ENCODE measurements around the gene CISD3. TPM values are rescaled to one million over a fixed set of nuclear protein-coding genes. Genes with fewer than 3 reads are reported as not detected.

CISD3 gene
- total and polyA plus RNA-seq, 11 donors: 21.2 to 80.3 (median 65.1) TPM

DNA sequence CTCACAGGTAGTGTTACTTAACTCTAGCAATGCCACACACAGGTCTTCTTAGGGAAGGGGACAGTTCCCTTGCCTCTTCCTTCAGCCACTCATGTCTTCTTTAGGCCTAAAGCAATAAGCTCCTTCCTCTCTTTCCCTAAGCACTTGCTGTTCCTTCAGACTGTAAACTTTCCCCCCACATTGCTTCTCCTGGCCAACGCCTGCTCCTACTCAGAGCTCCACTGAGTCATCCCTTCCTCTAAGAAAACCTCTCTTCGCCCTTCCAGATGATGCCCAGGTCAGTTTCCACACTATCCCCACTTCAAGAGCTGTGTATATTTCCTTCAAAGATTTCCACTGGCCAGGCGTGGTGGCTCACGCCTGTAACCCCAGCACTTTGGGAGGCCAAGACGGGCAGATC, 42.9 kb upstream of the CISD3 start:
- 94 to 98% (median 96%) methylated on average over 5 of the region's 5 CpGs for WGBS, 4 donors
- TF ChIP-seq, protein P1, sequence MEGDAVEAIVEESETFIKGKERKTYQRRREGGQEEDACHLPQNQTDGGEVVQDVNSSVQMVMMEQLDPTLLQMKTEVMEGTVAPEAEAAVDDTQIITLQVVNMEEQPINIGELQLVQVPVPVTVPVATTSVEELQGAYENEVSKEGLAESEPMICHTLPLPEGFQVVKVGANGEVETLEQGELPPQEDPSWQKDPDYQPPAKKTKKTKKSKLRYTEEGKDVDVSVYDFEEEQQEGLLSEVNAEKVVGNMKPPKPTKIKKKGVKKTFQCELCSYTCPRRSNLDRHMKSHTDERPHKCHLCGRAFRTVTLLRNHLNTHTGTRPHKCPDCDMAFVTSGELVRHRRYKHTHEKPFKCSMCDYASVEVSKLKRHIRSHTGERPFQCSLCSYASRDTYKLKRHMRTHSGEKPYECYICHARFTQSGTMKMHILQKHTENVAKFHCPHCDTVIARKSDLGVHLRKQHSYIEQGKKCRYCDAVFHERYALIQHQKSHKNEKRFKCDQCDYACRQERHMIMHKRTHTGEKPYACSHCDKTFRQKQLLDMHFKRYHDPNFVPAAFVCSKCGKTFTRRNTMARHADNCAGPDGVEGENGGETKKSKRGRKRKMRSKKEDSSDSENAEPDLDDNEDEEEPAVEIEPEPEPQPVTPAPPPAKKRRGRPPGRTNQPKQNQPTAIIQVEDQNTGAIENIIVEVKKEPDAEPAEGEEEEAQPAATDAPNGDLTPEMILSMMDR (IDR thresholded peaks at IDR 0.05): no peak
- no peak for TF ChIP-seq POLR2A (IDR thresholded peaks at IDR 0.05)
- Histone ChIP-seq H3K4me3 (no peak overlapping the region), H3K36me3 (no peaks in the 10 kb centered on the region), H3K9me3 (no peaks in the 10 kb centered on the region), H3K27ac (no peak overlapping the region), H3K27me3 (no peaks in the 10 kb centered on the region), H3K4me1 (peaks cover 0 to 17% (median 0%) of the 10 kb centered on the region in 12 donors)
- intact Hi-C loops (cut with DNase I): no loop called here
- no peak for ATAC-seq
- DNase-seq: no peak

DNA sequence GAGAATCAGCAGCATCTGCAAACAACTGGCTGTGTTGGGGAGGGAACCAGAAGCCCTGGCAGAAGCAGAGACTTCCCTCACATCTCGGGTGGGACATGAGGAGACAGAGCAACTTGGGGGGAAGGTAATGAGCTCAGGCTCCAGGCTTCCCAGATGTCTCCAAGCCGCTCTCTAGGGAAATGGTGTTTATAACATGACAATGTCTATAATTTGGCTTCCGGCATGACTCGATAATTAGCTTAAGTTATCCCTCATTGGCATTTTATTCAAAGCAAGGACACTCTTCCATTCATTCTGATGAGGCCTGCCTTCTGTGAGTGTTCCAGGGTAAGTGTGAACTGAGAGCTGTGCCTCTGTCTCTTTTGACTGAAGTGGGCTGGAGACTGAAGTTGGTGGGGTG, 39.8 kb upstream of the CISD3 start:
- Histone ChIP-seq H3K27me3 (no peaks in the 10 kb centered on the region), H3K36me3 (no peaks in the 10 kb centered on the region), H3K4me1 (peaks cover 0 to 20% (median 15%) of the 10 kb centered on the region in 12 donors), H3K4me3 (no peak overlapping the region), H3K9me3 (no peaks in the 10 kb centered on the region), H3K27ac (no peak overlapping the region)
- TF ChIP-seq, protein P1 (IDR thresholded peaks at IDR 0.05): no peak
- TF ChIP-seq POLR2A (IDR thresholded peaks at IDR 0.05): no peak
- intact Hi-C loops (cut with DNase I): loop anchor here in 5 of 10 donors (5.0 kb wide), 1 partner anchor 42 kb away; the partner anchor contains the start of gene CISD3 (in 5 of the 5)
- 72 to 99% (median 81%) methylated on average over 4 of the region's 4 CpGs for WGBS, 4 donors
- ATAC-seq: no peak
- no peak for DNase-seq

DNA sequence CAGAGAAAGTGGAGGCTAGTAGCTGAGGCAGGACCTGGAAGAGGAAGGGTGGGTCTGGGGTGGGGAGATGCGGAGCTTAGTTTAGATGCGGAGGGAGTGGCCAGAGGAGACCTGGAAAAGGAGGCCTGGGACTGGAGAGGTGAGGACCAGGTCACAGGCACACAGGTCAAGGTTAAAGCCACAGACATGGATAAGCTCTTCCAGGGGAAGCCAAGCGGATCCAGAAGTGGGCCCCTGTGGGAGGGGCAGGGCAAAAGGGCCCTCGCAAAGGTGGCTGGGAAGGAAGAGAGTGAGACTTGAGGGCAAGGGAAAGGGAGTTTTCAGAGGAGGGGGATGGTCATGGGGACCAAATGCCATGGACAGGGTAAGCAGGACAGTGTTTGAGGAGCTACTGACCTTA, 39.0 kb upstream of the CISD3 start:
- H3K4me3 ChIP-seq: no peak overlapping the region
- DNase-seq (no peak), ATAC-seq (no peak)
- WGBS, 4 donors: 76 to 84% (median 78%) methylated on average over 4 of the region's 4 CpGs
- no peak overlapping the region for H3K27ac ChIP-seq
- H3K27me3 ChIP-seq: no peaks in the 10 kb centered on the region
- intact Hi-C loops (cut with DNase I): loop anchor here in 5 of 10 donors (5.0 kb wide), 1 partner anchor 41 kb away; the partner anchor contains the start of gene CISD3 (in 5 of the 5)
- no peaks in the 10 kb centered on the region for H3K36me3 ChIP-seq
- TF ChIP-seq POLR2A (IDR thresholded peaks at IDR 0.05): no peak
- TF ChIP-seq, protein P1 (IDR thresholded peaks at IDR 0.05): no peak
- peaks cover 0 to 20% (median 15%) of the 10 kb centered on the region in 12 donors for H3K4me1 ChIP-seq
- H3K9me3 ChIP-seq: no peaks in the 10 kb centered on the region

DNA sequence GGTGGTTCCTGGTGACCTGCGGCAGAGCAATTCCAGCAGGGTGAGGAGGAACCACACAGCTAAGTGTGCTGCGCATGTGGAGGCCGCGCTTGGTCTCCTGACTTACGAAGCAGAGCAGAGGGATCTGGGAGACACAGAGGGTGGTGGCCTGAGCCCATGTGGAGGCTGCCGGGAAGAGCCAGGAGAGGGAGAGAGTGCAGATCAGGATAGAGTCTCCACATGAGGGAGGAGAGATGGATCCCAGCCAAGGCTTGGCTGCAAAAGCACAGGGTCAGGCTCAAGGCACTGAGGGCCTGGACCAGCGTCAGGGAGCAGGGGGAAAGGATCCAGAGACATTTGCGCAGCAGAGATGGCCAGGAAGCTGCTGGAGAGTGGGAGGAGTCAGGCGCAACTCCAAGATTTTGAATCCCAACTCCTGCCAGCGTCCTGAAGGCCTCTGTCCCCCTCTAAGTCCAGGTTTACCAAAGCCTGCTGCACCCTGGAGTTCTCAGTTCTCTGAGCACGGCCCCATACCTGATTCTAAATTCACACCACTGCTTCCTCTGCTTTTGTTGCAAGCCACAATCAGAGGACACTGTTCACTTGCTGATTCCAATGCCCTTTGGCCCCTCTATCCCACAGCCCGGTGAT, 36.3 kb upstream of the CISD3 start:
- intact Hi-C loops (cut with DNase I): loop anchor here in 5 of 10 donors (2.0 to 5.0 kb wide), 2 partner anchors 17 to 38 kb away; partner anchors contain the start of gene CISD3 (in 5 of the 5)
- Histone ChIP-seq H3K27ac (peak overlapping the region; percentile 52 to 89 (median 82)), H3K4me1 (peaks cover 0 to 20% (median 15%) of the 10 kb centered on the region in 12 donors), H3K9me3 (no peaks in the 10 kb centered on the region), H3K4me3 (peak overlapping the region in 3 of 12 donors; percentile 6 to 8 (median 8)), H3K27me3 (no peaks in the 10 kb centered on the region), H3K36me3 (no peaks in the 10 kb centered on the region)
- WGBS, 4 donors: 10 to 26% (median 15%) methylated on average over 12 of the region's 12 CpGs
- ATAC-seq (peak; percentile 97 to 98 (median 98)), DNase-seq (peak; percentile 91 to 96 (median 94))
- TF ChIP-seq POLR2A (IDR thresholded peaks at IDR 0.05): no peak
- TF ChIP-seq, protein P1 (IDR thresholded peaks at IDR 0.05): peak in 1 of 12 donors; percentile 27

Data from heart left ventricle (tissue), 16 donors.